PC-3 (cell line): ENCODE data around the gene CD48. TPM values are rescaled to one million over a fixed set of nuclear protein-coding genes. Genes with fewer than 3 reads are reported as not detected.

ENCODE experiments used
- ATAC-seq: fragments of 200-7000 bp; cut with Tn5 transposase; 2 replicates; pipeline ENCODE4 v1.9.1; 2020; ENCODE audit warnings: mild to moderate bottlenecking, moderate library complexity
- BruUV-seq: library from RNA; stranded (reverse); fragments of 400-500 nt; replicated peaks from 2 replicates; lab custom pipeline; 2021; lab: Mats Ljungman, UMichigan
- CTCF ChIA-PET: fragments of 300-600 bp; sonication (Branson Sonifier 250); formaldehyde crosslinking; loops from one replicate; lab custom pipeline; 2022; ENCODE audit warnings: antibody characterized with exemption; lab: Charles Lee
- POLR2A ChIA-PET: fragments of 300-600 bp; sonication (Branson Sonifier 250); formaldehyde crosslinking; loops from one replicate; lab custom pipeline; 2022; ENCODE audit warnings: antibody characterized with exemption; ENCODE audit not compliant: unreplicated experiment; lab: Charles Lee
- DNase-seq: peaks from one replicate; pipeline ENCODE4 v3.0.0-alpha.2; 2015
- H2AFZ ChIP-seq: fragments of 300-600 bp; sonication (generic); 2 replicates; pipeline ENCODE4 v1.6.0; 2016; ENCODE audit warnings: antibody characterized with exemption, low read length
- H3F3A ChIP-seq: fragments of 300-600 bp; sonication (generic); one replicate; pipeline ENCODE4 v1.6.0; 2017; ENCODE audit warnings: antibody characterized with exemption, low read length, control low read depth, mild to moderate bottlenecking; ENCODE audit not compliant: unreplicated experiment
- H3K27ac ChIP-seq: fragments of 300-600 bp; sonication (generic); 2 replicates; pipeline ENCODE4 v1.5.1; 2016; ENCODE audit warnings: mild to moderate bottlenecking, low read length
- H3K27me3 ChIP-seq: fragments of 300-600 bp; sonication (generic); 2 replicates; pipeline ENCODE4 v1.6.1; 2016; ENCODE audit warnings: low read length, mixed read lengths
- H3K36me3 ChIP-seq: fragments of 300-600 bp; sonication (generic); 2 replicates; pipeline ENCODE4 v1.6.1; 2016; ENCODE audit warnings: low read depth, mixed run types, low read length, mixed read lengths
- H3K4me1 ChIP-seq: fragments of 300-600 bp; sonication (generic); 2 replicates; pipeline ENCODE4 v1.5.1; 2016; ENCODE audit warnings: low read length; ENCODE audit not compliant: insufficient read depth
- H3K4me2 ChIP-seq: fragments of 300-600 bp; sonication (generic); 2 replicates; pipeline ENCODE4 v1.6.0; 2016; ENCODE audit warnings: low read length
- H3K4me3 ChIP-seq: fragments of 300-600 bp; sonication (generic); 2 replicates; pipeline ENCODE4 v1.5.1; 2016; ENCODE audit warnings: mild to moderate bottlenecking, low read length, mixed read lengths
- H3K79me2 ChIP-seq: fragments of 300-600 bp; sonication (generic); 2 replicates; pipeline ENCODE4 v1.6.1; 2017; ENCODE audit warnings: low read length, mixed read lengths
- H3K9ac ChIP-seq: fragments of 300-600 bp; sonication (generic); 2 replicates; pipeline ENCODE4 v1.6.0; 2016; ENCODE audit warnings: mild to moderate bottlenecking, low read length
- H3K9me2 ChIP-seq: fragments of 300-600 bp; sonication (generic); replicated peaks from 2 replicates; pipeline ENCODE4 v1.6.1; 2016; ENCODE audit warnings: mixed run types, low read length, mixed read lengths
- H3K9me3 ChIP-seq: fragments of 300-600 bp; sonication (generic); 2 replicates; pipeline ENCODE4 v1.6.1; 2016; ENCODE audit warnings: low read length, mixed read lengths
- H4K20me1 ChIP-seq: fragments of 300-600 bp; sonication (generic); 2 replicates; pipeline ENCODE4 v1.6.1; 2016; ENCODE audit warnings: low read length, mixed read lengths
- CTCF ChIP-seq: fragments of 300-600 bp; sonication (generic); conservative IDR thresholded peaks from 2 replicates; pipeline ENCODE4 v1.5.1; 2017; ENCODE audit warnings: antibody characterized with exemption, low read depth, mild to moderate bottlenecking, low read length
- EZH2 ChIP-seq: fragments of 300-600 bp; sonication (generic); IDR thresholded peaks from one replicate; pipeline ENCODE4 v1.6.1; 2017; ENCODE audit warnings: antibody characterized with exemption, mild to moderate bottlenecking, low read length; ENCODE audit not compliant: unreplicated experiment
- EZH2phosphoT487 ChIP-seq: fragments of 300-600 bp; sonication (generic); IDR thresholded peaks from 2 replicates; pipeline ENCODE4 v1.6.1; 2018; ENCODE audit warnings: mild to moderate bottlenecking, antibody characterized with exemption, low read length, borderline replicate concordance
- intact Hi-C: fragments of 100-400 bp; cut with micrococcal nuclease; formaldehyde crosslinking; loops from 2 replicates; pipeline ENCODE4 v1.9.0; 2023
- total RNA-seq: library from RNA; depleted of rRNA; stranded (reverse); fragments of >200 nt; gene quantifications from 2 replicates; pipeline ENCODE4 v1.2.3, GENCODE V29; 2014

CD48 gene
- total RNA-seq, 1 experiment from 2014 or later: not detected

GRCh38 chr1:160752924-160753323 is 41.3 kb upstream of the CD48 start:
- ChIA-PET POLR2A (no interaction called here), CTCF (no interaction called here)
- Histone ChIP-seq H3K4me2 (no peak overlapping the region), H3K79me2 (no peaks in the 10 kb centered on the region), H3K9me3 (no peaks in the 10 kb centered on the region), H3K36me3 (no peaks in the 10 kb centered on the region), H3K27me3 (peaks cover 33% of the 10 kb centered on the region), H3K4me1 (peaks cover 13% of the 10 kb centered on the region), H2AFZ (no peak overlapping the region), H3F3A (no peaks in the 10 kb centered on the region), H4K20me1 (no peaks in the 10 kb centered on the region), H3K27ac (no peak overlapping the region), H3K9me2 (no peaks in the 10 kb centered on the region), H3K9ac (no peak overlapping the region), H3K4me3 (no peak overlapping the region)
- DNase-seq (no peak), ATAC-seq (no peak)
- BruUV-seq: no TSS peak
- TF ChIP-seq EZH2 (no peak), CTCF (no peak), EZH2phosphoT487 (no peak)
- intact Hi-C loops: no loop called here

- Histone ChIP-seq H3K9ac (no peak overlapping the region), H3K4me3 (no peak overlapping the region), H3K4me1 (peaks cover 18% of the 10 kb centered on the region), H3K27ac (no peak overlapping the region), H3F3A (no peaks in the 10 kb centered on the region), H2AFZ (no peak overlapping the region), H3K36me3 (no peaks in the 10 kb centered on the region), H4K20me1 (no peaks in the 10 kb centered on the region), H3K9me2 (no peaks in the 10 kb centered on the region), H3K4me2 (no peak overlapping the region), H3K9me3 (no peaks in the 10 kb centered on the region), H3K79me2 (no peaks in the 10 kb centered on the region), H3K27me3 (peaks cover 33% of the 10 kb centered on the region)
- ChIA-PET POLR2A (no interaction called here), CTCF (interaction anchor here (0.6 kb wide), 1 partner anchor 17 kb away, joined by 3 read pairs; no protein-coding TSS in a partner anchor)
- intact Hi-C loops: no loop called here
- DNase-seq: no peak
- no peak for TF ChIP-seq CTCF
- no peak for TF ChIP-seq EZH2phosphoT487
- TF ChIP-seq EZH2: no peak
- ATAC-seq: no peak
- no TSS peak for BruUV-seq
These were observed 40.8 kb upstream of the CD48 start for GRCh38 chr1:160752406-160752805.

- Histone ChIP-seq H3K36me3 (no peaks in the 10 kb centered on the region), H3K9ac (no peak overlapping the region), H3K27ac (no peak overlapping the region), H3F3A (no peaks in the 10 kb centered on the region), H3K4me2 (no peak overlapping the region), H2AFZ (no peak overlapping the region), H3K9me3 (no peaks in the 10 kb centered on the region), H3K4me1 (peaks cover 23% of the 10 kb centered on the region), H3K9me2 (no peaks in the 10 kb centered on the region), H3K4me3 (no peak overlapping the region), H3K79me2 (no peaks in the 10 kb centered on the region), H4K20me1 (no peaks in the 10 kb centered on the region), H3K27me3 (peaks cover 33% of the 10 kb centered on the region)
- intact Hi-C loops: no loop called here
- ATAC-seq: no peak
- no TSS peak for BruUV-seq
- POLR2A ChIA-PET: no interaction called here
- CTCF ChIA-PET: no interaction called here
- DNase-seq: no peak
- no peak for TF ChIP-seq CTCF
- no peak for TF ChIP-seq EZH2phosphoT487
- TF ChIP-seq EZH2: no peak
These were observed 39.0 kb upstream of the CD48 start for GRCh38 chr1:160750608-160751007.
